GM18511 (cell line): ENCODE data around the gene CERS5.

Source experiments
- ATAC-seq: cut with Tn5 transposase; IDR thresholded peaks from one replicate; pipeline ENCODE4 v1.9.1; 2021; ENCODE audit warnings: mild to moderate bottlenecking, moderate library complexity; ENCODE audit not compliant: unreplicated experiment

CERS5 gene, protein sequence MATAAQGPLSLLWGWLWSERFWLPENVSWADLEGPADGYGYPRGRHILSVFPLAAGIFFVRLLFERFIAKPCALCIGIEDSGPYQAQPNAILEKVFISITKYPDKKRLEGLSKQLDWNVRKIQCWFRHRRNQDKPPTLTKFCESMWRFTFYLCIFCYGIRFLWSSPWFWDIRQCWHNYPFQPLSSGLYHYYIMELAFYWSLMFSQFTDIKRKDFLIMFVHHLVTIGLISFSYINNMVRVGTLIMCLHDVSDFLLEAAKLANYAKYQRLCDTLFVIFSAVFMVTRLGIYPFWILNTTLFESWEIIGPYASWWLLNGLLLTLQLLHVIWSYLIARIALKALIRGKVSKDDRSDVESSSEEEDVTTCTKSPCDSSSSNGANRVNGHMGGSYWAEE

DNA sequence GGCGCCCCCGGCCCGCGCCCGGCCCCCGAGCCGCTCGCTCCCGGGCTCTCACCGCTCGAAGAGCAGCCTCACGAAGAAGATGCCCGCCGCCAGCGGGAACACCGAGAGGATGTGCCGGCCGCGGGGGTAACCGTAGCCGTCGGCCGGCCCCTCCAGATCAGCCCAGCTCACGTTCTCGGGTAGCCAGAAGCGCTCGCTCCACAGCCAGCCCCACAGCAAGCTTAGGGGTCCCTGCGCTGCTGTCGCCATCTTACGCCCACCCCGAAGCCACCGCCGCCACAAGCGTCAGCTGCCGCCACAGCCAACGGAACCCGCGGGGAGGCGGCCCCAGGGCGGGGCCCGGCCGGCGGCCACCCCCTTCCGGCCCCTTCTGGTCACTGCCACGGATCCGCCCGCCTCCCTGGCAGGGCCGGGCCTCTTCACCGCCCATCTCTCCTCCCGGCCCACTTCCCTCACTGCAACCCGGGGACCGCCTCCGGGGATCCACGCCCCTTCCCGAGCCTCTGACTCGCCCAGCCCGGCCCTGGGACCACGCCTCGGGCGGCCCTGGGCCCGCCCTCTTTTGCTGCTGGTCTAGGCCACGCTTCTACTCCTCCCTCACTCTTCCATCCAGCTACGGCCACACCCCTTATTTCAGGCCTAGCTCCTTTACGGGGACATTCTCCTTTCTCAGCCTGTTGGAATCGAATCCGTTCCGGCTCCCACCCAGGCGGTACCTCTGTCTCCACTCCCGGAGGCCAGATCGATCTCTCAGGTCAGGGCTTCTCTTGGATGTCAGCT is at the start of gene CERS5:
TSS of gene CERS5 (minus strand) at position 321 of the 780 bp plus-strand sequence. CDS start at position 249, 72 bp downstream.
- ATAC-seq = peak; percentile 98

DNA sequence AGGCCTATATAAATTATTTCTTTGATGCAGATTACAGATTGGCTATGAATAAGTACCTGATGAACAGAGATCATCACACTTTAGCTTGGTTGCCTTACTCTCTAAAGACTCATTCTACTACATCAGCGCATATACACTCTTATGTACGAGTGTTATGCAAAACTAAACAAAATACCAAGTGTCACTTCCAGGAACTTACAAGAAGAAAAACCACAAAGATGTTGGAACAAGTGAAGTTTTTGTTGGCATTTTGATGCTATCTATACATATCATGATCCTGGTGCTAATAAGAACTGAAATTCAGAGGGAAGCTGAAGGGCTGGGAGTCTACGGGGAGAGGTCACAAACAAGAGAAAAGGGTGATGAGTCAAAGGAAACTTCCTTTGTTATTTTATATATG is 47.9 kb upstream of the CERS5 start:
- ATAC-seq = no peak

DNA sequence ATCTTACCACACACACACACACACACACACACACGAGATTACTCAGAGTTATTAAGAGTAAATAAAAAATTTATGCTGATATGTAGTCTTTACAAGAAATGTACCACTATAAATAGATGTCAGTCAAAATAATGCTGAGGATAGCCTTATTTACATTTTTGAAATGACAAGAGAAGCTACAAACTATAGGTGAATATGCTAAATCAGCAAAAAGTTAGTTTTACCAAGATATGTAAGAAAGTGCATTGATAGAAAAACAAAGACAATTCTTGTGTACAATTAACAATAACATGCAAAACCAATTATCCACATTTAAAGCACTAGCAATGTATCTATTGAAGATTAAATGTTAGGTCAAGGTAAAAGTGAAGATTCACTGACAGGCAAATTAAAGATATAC is 46.8 kb upstream of the CERS5 start:
- no peak for ATAC-seq

DNA sequence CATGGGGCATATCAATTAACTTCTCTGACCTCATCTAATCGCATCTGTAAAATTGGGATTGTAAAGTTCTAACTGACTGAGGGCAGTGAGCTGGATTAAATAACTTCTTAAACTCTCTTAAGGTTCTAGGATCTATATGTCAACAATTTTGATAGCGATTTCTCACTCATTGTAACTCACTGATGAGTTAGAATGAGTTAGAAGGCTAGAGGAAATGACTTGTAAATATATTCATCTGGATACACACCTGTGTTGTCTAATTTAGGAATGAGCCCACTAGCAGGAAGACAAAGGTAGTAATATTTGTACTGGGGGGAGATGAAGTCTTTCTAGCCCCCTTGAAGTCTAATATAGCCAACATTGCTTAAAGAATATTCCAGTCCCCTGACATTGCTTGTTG is 46.3 kb upstream of the CERS5 start:
- ATAC-seq = no peak

DNA sequence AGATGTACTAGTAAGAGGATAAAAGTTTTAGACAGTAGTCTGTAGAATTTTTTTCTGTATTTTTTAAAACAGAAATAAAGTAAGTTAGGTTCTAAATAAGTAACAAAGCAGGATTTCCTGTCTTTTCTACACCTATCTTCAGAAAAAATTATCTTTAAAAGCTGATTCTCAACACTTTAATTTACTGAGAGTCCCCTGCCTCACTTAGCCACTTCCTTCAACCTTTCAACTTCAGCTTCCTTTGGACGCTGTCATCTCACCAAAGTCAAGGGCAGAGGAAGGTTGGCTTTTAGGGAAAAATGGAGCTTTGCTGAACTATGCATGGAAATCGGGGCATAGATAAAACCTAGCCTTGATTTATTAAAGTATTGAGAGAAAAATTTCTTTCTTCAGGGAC is 44.9 kb upstream of the CERS5 start:
- ATAC-seq = no peak

DNA sequence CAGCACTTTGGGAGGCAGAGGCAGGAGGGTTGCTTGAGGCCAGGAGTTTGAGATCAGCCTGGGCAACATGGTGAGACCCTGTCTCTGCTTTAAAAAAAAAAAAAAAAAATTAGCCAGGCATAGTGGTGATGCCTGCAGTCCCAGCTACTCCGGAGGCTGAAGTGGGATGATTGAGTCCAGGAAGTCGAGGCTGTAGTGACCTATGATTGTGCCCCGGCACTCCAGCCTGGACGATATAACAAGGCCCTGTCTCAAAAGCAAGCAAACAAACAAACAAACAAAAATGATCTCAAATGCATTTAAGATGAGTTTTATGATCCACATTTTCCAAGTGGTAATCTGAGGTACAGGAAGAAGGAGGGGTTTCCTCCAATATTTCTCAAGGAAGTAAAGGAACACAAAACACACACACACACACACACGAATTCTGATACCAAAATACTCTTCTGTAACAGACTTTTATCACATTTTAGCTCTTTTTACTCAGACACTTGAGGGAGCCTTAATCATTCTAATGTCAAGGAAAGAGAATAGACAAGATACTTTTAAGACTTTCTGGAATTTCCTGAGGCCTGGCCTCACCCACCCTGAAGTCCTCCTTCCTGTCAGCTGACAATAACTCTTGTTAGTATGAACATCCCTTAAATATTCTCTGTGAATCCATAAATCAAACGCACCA is 44.4 kb upstream of the CERS5 start:
- ATAC-seq = no peak

DNA sequence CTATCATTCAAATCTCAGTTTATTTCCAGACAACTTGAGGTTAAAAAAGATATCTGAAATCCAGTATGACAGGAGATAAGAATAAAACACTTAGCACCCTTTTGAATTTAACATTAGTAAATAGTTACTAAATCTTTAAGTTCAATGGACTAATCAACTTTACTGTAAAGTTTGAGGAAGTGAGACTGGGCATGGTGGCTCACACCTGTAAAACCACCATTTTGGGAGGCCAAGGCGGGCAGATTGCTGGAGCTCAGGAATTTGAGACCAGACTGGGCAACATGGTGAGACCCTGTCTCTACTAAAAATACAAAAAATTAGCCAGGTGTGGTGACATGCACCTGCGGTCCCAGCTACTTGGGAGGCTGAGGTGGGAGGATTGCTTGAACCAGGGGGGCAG is 40.3 kb upstream of the CERS5 start:
- ATAC-seq = no peak

DNA sequence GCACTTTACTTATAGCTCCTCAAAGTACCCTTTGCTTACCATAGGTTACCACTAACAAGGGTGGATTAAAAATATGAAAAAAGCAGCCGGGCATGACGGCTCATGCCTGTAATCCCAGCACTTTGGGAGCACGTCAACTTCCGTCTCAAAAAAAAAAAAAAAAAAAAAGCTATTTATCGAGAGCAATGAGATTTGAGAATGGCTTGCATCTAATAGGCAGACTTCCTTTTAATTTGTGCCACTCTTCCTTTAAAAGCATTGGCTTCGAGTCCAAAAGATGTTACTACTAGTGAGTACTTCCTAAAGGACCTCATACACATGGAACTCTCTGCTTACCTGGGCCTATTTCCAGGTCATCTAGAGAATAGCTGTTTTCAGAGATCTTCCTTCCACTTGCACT is 38.5 kb upstream of the CERS5 start:
- ATAC-seq = no peak

DNA sequence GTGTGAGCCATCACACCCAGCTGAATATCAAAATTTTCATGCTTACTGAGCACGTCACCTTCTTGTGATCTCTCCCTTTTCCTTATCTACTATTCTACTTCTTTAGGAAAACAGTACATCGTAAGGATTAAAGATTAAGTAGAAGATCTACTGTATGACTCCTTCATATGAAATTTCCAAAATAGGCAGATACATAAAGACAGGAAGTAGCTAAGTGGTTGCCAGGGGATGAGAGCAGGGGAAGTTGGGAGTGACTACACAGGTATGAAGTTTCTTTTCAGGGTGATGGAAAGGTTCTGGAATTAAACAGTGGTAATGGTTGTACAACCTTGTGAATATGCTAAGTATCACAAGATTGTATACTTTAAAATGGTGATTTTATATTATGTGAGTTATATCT is 36.5 kb upstream of the CERS5 start:
- ATAC-seq = no peak

DNA sequence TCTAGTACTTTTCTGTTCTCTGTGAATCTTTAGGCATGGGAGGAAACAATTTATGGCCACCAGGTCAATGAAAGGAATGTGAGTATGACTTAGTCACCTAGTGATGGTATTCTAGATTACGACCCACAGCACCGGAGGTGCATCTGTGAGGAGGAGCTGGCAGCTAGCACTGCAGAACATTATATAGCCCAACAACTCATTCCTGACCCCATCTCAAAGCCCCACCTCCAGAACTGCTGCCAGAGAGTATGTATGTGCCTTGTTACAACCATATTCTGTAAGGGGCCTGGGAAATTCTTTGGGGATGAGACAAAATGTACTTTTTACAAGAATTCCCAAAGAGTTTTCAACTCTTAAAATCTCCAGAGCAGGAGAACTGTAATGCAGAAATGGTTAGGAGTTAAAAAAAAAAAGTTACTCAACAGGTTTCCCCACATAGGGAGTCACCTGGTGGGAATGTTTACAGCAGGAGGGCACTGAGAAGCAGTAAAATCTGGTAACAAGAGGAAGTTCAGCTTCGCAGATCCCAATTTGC is 34.9 kb upstream of the CERS5 start:
- ATAC-seq = no peak

DNA sequence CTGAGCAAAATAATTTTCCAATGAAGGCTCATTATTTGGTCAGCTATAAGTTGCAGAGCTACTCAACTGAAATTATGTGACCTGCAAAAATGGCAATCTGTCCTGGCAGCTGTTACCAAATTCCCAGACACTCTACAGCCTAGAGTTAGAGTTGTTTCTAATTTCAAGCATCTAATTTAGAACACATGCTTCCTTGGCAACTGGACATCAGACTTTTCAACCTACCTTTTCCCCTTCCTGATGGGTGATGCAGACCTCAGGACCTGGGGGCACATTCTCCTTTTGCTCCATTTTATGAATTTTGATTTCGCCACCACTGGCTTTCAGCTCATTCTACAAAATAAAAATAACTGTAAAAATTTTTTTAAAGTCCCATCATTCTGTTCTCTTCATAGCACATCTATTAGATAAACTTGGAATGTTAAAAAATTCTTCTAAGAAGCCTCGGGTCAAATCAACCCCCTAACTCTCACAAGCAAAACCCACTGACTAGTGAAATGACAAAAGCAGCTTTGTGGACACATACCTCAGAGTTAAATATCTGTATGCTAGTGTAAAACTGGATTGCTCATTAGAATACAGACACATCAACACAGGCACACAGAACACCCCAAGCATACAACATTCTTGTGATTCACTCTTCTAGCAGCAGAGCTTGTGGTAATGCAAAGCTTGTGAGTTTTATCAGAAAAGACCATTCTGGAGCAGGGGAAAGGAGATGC is 33.5 kb upstream of the CERS5 start:
- ATAC-seq = no peak

DNA sequence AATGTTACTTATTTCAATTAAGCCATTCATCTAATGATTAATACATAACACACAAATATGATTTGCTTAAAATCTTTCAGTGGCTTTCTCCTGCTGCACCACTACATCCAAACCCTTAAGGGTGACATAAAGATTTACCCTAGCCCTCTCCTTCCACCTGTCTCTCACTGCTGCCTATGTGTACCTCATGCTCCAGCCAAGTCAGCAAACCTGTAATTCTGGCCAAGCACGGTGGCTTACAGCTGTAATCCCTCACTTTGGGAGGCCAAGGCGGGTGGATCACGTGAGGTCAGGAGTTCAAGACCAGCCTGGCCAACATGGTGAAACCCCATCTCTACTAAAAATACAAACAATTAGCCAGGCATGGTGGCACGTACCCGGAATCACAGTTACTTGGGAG is 31.7 kb upstream of the CERS5 start:
- ATAC-seq = no peak

DNA sequence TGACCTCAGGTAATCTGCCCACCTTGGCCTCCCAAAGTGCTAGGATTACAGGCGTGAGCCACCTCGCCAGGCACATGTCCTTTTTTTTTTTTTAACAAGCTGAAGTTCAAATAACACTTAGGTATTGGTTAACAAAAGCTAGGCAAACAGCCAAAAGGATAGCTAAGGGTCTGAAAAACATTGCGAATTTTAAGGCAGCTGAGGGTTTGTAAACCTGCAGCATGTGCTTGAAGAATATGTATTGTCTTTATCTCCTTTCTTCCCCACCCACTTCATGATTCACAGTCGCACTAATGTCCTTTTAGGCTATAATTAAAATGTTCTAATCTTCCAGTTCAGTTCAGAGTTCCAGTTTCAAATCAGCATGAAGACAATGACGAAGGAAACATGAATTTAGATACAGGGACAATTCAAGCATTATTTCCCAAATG is 30.1 kb upstream of the CERS5 start:
- no peak for ATAC-seq

DNA sequence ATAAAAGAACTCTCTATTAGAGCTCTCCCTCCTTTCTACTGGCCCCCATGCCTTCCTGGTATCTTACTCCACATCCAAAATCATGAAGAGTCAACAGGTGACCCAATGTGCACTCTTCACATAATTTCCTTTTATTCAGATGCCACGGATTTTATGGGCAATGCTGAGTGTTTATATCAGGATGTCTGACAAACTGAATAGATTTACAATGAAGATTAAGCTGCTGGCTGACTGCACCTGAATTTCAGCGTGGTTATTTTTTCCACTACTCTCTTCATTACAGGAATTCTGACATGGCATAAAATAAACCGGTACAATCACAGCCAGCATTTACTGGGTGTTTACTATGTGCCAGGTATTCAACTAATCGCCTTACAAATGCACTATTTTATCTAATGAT is 29.4 kb upstream of the CERS5 start:
- ATAC-seq = no peak

DNA sequence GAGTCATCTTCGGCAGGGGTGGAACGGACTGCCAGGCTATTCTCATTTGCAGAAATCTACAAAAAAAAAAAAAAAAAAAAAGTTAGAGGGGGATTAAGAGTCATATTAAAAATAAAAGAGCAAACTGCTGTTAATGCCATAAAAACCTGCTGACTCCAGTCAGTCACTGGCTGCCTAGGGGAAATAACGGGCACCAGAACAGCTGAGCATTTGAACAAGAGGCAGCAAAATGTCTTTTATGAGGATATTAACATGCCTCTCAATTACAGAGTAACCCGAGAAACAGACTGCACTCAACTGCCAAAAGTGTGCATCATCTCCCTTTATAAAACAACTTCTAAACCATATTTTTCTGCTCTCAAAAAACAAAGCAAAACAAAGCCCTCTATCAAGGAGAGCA is 28.7 kb upstream of the CERS5 start:
- no peak for ATAC-seq

DNA sequence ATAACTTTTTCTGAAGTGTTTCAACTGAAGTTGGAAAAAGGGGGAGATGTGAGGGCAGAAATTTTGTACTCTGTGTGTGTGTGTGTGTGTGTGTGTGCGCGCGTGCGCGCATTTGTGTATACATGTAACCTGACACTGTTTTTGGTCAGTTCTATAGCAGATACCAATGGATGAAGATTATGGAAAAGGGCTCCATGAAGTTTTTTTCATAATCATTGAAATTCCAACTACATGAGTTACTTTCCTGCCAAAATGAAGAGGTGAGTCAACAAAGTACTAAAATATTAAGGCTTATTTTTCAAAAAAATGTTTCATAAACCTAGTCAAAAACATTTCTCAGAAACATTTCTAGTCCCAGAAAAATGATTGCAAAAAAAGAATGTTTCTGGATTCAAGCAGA is 25.7 kb upstream of the CERS5 start:
- ATAC-seq = no peak

DNA sequence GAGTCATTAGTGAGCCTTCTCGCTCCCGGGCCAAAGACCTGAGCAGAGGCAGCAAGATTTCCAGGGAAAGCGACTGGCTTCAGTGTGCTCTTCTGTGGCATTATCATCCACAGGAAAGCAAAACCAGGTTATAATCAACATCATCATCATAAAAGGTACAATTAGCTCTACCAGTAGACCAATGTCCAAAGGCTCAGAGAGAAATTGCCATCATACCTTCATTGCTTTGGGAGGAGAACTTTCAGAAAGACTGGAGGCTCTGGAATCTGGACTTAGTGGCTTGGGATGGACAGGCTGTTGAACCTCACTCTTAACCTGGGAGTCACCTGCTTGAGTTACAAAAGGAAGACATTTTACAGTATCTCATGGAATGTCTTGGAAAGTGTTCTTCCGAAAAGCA is 25.1 kb upstream of the CERS5 start:
- no peak for ATAC-seq

DNA sequence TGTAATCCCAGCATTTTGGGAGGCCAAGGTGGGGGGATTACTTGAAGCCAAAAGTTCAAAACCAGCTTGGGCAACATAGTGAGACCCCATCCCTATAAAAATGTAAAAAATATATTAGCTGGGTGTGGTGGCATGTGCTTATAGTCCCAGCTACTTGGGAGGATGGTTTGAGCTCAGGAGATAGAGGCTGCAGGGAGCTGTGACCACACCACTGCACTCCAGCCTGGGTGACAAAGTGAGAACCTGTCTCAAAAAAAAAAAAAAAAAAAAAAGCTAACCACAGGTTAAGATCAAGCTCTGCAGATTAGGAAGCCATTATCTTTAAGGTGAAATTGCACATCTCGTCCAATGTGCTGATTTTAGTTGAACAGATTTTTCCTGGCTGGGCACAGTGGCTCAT is 23.7 kb upstream of the CERS5 start:
- ATAC-seq = no peak

DNA sequence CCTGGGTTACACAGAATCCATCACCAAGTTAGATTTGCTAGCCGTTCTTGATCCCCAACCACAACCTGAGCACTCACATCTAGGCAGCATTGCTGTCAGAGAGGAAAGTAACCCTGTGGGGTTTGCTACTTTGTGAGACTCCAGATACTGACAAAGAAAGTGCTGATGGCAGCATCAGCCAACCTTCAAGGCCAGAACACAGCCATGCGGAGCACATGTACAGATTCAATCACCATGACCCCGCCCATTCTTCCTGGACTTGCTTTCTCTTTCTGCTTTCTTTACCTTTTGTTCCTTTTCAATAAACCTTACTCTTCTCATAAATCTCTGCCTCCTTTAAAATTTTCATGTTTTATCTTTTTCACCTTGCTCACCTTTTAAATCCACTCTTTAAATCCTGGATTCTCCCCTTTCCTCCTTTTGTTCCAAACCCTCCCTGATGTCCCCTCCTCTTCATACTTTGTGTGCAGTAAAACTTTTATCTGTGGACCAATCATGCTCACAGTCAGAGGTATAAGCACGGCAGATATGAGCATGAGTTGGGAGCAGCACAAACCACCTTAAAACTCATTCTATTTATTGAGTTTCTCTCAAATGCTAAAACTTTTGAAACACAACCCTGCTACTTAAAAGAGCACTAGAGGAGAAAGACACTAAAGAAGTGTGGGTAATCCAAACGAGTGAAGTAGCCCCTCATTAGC is 21.9 kb upstream of the CERS5 start:
- ATAC-seq = no peak

DNA sequence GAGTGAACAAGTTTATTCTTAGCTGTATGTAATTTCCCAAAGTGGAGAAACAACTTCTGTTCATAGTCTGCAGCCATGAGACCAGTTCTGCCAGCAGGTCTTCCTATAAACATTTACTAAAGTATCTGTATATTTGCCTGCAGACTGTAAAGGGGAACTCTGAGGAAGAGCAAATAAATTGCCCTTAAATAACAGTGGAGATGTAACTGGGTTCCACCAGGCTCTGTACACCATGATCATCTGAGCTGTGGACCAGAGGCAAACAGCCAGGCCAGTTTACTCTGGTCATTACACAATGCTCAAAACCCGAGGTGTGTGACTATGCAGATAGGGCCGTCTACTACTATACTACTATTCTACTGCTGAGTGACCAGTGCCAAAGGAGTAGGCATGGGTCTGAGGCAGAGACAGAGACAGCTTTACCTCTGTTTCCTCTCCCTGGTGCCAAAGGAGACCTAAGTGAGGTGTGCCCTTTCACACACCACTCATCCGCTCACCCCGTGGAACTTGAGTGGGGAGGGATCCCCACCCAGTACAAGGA is 21.1 kb upstream of the CERS5 start:
- no peak for ATAC-seq
